GM21367 (cell line): ENCODE measurements around the gene OR2A14.
"Not testable (repeated sequence)": the region's sequence is repeated elsewhere in the genome, so short reads cannot be mapped to it uniquely, and the experiment has no call there.

Experiments
- ATAC-seq: cut with Tn5 transposase; IDR thresholded peaks from one replicate; pipeline ENCODE4 v1.9.1; 2021; ENCODE audit not compliant: unreplicated experiment

Gene OR2A14, protein sequence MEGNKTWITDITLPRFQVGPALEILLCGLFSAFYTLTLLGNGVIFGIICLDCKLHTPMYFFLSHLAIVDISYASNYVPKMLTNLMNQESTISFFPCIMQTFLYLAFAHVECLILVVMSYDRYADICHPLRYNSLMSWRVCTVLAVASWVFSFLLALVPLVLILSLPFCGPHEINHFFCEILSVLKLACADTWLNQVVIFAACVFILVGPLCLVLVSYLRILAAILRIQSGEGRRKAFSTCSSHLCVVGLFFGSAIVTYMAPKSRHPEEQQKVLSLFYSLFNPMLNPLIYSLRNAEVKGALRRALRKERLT

DNA sequence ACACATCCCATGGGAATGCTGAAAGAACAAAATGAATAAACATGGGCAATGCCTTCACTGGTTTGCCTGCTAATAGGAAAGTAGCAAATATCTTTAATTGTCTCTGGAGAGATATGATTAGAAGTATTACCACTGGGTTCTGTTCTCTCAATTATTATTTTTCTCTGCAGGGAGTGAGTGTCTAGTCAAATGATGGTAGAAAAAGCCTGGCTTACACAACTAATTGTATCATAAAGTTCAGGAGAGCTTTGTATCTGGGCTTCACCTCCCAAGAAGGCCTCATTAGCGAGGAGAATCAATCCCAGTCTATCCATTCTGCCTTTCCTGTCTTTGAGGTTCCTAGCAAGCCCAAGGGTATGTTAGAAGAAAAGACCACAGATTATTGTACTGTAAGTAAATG lies at the start of gene OR2A14:
TSS of gene OR2A14 (plus strand) at position 301 of the 400 bp plus-strand sequence. CDS start 5,937 bp downstream, outside the sequence.
- no peak for ATAC-seq

DNA sequence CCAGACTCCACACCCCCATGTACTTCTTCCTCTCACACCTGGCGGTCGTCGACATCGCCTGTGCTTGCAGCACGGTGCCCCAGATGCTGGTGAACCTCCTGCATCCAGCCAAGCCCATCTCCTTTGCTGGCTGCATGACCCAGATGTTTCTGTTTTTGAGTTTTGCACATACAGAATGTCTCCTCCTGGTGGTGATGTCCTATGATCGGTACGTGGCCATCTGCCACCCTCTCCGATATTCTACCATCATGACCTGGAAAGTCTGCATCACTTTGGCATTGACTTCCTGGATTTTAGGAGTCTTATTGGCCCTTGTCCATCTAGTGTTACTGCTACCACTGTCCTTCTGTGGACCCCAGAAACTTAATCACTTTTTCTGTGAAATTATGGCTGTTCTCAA lies 48.6 kb upstream of the OR2A14 start:
- no peak for ATAC-seq

DNA sequence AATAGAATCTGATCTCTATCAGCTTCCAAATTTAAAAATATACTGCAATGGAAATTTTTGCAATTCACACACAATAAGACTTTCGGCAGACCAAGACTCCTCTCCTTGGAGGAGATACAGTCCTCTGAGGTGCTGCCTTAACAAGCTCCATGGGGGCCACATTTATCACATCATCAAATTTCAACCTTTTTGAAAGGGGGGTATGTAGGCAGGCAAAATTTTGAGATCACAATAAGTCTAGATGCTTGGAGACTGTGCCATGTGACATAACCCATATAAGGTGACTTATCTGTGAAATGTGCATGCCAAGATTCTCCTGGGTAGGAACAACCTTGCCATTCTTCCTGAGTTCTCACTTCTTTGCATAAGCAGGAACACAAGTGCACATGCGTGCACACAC lies 37.0 kb upstream of the OR2A14 start, which contains the start of gene OR2A12:
TSS of gene OR2A12 (plus strand) at position 301 of the 400 bp plus-strand sequence. CDS start 8,830 bp downstream, outside the sequence.
- ATAC-seq: no peak

DNA sequence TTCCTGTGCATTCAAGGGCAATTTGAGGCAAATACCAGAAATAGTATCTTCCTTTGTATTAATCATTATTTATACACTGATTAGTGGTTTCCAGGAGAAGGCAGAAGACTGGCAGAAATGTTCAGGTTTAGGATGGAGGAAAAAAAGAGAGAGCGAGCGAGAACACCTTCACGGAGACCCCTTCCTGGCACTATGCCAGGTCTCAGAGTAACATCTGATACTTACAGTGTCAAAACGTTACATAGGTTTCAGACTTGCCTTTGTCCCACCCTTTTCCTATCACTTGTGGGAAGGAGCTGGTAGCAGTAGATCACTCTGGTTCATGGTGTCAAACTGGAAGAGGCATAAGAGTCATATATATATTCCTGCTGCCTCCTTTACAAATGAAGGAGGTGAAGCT lies 36.2 kb upstream of the OR2A14 start:
- no peak for ATAC-seq

DNA sequence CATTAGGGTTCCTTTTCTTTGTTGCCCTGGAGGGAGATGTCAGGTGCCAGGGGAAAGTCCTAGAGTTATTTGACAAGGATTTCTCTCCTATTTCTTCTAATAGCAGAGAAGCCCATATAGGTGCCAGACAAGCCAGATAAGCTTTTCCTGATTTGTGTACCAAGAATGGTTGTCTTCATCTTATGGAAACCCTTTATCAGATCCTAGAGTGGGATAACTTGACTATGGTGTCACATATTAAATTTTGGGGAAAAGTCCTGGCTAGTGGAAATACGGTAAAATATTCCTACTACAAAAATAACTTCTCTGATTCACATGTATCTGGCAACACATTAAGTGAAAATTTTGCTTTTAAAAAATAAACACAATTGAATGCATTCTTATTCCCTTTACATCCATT lies 35.7 kb upstream of the OR2A14 start:
- ATAC-seq: no peak

DNA sequence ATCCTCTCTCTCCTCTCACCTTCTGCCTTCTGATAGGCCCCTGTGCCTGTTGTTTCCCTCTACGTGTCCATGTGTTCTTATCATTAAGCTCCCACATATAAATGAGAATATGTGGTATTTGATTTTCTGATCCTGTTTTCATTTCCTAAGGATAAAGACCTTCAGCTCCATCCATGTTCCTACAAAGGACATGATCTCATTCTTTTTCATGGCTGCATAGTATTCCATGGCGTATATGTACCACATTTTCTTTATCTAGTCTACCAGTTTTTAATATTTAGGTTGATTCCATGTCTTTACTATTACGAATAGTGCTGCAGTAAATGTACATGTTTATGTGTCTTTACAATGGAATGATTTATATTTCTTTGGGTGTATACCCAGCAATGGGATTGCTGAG lies 32.3 kb upstream of the OR2A14 start:
- no peak for ATAC-seq

DNA sequence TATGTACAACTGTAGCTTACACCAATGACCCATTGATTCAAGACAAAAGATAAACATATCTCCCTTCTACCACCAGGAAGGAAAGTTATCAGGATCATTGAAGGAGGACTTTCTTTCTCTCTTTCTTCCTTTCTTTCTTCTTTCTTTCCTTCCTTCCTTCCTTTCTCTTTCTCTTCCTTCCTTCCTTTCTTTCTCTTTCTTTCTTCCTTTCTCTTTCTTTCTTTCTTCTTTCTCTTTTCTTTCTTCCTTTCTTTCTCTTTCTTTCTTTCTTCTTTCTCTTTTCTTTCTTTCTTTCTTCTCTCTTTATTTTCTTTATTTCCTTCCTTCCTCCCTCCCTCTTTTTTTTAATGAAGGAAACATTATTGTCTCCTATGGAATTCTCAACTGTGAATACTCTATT lies 24.2 kb upstream of the OR2A14 start:
- ATAC-seq: no peak

DNA sequence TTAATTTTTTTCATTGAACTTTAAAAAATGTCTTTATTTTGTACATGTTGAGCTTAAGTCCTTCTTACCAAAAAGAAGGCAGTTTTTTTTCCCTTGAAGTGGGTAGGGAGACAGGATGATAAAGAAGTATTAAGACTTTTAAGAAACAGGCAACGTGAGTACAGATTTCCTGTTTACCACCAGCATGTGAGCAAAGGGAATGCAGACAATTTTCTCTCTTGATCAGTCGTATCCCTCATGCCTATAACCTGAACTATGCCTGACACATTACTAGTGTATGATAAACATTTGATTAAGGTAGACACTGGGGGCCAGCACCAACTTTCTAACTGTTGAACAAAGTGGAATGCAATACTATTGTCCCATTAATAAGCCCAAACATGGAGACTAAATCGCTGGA lies 22.4 kb upstream of the OR2A14 start:
- ATAC-seq: no peak

DNA sequence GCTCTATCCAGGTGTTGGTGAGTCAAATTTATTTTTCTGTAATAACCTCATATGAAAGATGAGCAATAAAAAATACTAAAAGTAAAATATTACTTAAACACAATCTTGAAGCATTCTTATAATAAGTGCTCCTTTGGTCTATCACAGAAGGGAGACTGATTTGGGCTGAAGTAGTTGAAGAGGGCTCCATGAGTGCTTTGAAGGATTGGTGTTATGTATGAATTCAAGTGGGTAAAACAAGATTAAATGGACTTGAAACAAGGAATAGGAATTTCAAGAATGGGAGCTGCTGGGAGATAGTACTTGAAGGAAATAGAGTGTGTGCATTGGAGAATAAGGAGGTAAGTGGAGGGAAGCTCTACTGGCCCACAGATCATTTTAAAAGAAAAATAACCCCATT lies 20.9 kb upstream of the OR2A14 start:
- ATAC-seq: no peak

DNA sequence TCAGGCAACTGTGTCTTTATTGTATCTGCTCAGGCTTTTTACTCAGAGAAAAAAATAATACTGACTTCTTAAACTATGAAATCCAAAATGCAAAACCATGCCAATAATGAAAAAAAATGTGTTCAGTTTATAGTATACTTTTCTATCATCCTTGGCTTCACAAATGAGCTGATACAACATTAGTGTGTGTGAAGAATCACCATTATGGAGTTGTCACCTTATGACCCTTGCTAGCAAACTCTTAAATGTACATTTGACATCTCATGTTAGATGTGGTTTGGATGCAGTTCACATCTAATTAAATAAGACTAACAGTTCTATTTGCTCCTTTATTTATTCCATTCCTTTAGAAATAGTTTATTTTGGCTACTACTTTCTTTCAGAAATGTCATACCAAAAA lies 17.8 kb upstream of the OR2A14 start:
- ATAC-seq: no peak

DNA sequence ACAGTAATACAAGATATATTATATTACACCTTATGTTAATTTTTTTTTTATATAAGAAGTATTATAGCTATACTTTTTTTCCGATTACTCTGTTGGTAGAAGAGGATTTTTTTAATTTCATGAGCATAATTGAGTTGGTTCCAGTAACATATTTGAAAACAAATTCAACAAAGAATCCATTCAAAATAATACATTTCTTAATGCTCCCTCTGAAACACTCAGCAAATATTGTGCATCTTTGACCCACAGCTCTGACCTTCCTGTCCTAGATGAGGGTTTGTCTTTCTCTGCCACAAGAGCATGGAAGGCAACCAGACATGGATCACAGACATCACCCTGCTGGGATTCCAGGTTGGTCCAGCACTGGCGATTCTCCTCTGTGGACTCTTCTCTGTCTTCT lies 13.7 kb upstream of the OR2A14 start, which contains the start of gene OR2A2:
TSS of gene OR2A2 (plus strand) at position 301 of the 400 bp plus-strand sequence. CDS start at position 301, 0 bp downstream.
- no peak for ATAC-seq

DNA sequence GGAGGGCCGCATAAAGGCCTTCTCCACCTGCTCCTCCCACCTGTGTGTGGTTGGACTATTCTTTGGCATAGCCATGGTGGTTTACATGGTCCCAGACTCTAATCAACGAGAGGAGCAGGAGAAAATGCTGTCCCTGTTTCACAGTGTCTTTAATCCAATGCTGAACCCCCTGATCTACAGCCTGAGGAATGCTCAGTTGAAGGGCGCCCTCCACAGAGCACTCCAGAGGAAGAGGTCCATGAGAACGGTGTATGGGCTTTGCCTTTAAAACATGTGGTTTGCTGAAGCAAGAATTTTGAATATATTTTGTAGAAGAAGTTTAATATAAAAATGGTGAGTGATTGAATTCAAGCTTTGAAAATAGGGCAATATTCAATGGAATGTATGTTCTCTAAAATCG lies 12.7 kb upstream of the OR2A14 start:
- ATAC-seq: no peak

DNA sequence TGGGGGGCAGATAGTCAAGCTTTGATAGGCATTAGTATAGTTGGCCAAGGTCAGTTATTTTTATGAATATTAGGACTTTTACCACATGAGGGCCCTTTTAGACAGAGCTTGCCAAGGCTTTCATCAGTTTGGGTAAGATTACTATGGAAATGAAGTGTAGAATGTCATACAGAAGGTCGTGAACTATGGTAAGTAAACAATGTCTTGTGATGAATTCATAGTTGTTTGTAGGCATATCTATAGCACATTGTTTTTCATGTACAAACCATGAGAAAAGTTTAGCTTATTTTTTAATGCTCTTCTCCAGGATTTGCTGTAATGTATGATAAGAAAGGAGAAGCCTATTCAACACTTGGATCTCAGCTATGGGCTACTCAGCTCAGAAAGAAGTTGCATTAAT lies 9.3 kb upstream of the OR2A14 start:
- ATAC-seq: no peak

DNA sequence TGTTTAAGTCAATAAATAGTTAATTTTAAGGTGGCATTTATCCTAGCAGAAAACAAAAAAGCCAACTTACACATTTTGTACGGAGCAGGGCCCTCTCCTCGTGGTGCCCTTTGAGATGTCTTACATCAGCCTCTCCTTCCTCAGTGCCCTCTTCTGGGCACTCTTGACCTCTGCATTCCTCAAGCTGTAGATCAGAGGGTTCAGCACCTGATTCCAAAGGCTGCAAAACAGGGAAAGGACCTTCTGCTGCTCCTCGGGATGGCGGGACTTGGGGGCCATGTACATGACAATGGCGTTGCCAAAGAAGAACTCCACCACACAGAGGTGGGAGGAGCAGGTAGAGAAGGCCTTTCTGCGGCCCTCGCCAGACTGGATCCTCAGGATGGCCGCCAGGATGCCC lies 4.6 kb upstream of the OR2A14 start:
- no peak for ATAC-seq

DNA sequence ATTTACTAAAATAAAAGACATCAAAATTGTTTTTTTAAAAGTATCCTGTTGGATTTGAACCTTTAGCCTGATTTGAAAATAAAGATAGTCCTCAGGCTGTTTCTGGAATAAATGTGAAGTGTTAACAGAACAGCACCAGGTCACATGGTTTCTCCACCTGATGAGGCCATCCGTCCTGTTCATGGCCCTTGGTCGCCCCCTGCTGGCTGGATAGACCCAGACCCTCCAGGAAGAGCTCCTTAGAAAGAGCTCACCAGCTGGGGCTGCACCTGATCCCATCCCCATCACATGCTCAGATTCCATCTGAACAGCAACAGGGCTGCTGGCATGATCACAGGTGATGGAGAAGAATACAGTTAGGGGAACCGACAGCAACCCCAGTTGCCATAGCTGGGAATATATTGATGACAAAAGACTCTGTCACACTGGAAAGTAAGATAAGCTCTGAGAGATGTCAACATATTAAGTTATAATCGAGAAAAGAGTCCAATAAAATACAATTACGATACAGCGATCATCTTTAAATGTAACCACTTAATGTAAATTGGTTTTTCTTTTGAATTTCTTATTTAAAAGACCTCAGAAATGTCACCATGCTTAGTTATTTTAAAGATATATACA lies 4.8 kb downstream of the OR2A14 start:
- ATAC-seq: peak; percentile 100

DNA sequence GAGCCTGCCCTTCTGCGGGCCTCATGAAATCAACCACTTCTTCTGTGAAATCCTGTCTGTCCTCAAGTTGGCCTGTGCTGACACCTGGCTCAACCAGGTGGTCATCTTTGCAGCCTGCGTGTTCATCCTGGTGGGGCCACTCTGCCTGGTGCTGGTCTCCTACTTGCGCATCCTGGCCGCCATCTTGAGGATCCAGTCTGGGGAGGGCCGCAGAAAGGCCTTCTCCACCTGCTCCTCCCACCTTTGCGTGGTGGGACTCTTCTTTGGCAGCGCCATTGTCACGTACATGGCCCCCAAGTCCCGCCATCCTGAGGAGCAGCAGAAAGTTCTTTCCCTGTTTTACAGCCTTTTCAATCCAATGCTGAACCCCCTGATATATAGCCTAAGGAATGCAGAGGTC lies 6.6 kb downstream of the OR2A14 start:
- not testable (repeated sequence) for ATAC-seq

DNA sequence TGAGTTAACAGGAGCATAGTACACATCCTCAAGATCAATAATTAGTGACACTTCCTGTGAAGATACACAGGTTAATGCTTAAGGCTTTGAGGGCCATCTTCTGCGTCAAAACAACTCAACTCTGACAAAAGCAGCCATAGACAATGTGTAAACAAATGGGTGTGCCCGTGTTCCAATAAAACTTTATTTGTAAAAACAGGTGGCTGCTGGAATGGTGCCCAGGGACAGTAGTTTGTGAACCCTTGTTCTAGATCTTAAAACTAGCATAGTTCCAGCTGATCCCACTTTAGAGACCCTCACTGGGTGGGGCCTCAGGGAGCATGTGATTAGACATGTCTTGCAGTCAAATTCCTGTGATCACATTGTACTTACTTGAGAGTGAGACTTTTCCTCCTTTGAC lies 7.8 kb downstream of the OR2A14 start:
- no peak for ATAC-seq

DNA sequence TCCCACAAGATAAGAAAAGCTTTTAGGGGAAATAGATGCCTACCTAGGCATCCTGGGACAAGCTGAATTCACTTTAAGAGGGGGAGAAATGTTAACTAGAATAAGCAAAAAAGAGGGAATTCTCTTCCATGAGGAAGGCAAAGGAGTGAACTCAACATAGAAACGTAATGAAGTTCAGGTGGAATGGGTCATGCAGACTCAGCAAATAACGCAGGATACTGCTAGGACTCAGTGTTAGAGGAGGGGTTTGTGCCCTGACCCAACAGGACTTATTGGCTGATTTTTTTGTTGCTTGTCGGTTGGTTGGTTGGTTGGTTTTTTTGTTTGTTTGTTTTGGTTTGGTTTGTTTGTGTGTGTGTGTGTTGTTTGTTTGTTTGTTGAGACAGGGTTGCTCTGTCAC lies 9.3 kb downstream of the OR2A14 start:
- no peak for ATAC-seq

DNA sequence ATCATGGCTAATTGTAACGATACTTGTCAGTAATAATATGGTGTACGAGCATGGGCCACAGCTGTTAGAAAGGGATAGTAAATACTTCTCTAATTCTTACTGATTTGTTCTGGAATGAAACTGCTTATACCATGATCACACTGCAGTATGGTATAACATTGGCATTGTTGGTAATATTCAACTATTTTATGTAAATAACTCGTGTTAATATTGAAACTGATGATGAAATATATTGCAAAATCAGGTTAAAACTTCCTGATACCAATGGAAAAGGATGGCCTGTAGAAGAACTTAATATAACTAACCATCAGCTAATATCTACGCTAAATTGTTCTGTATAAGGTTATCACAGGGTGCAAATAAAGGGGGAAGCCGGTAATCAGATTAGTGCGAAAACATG lies 10.3 kb downstream of the OR2A14 start:
- ATAC-seq: no peak

DNA sequence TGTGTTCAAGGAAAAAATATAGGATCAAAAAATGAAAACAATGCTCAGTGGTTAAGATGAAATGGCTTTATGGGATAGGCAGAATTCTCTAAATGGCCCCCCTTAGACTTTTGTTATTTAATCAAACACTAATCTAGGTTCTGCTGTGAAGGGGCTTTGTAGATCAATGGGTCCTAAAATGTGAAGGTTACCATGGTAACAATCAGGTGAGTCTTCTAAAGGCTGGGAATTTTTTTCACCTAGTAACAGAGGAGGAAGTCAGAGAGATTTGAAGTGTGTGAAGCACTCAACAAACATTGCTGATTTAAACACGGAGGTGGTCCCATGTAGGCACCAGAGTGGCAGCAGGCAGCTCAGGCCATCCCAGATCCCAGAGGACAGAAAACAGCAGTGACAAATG lies 11.1 kb downstream of the OR2A14 start:
- no peak for ATAC-seq

DNA sequence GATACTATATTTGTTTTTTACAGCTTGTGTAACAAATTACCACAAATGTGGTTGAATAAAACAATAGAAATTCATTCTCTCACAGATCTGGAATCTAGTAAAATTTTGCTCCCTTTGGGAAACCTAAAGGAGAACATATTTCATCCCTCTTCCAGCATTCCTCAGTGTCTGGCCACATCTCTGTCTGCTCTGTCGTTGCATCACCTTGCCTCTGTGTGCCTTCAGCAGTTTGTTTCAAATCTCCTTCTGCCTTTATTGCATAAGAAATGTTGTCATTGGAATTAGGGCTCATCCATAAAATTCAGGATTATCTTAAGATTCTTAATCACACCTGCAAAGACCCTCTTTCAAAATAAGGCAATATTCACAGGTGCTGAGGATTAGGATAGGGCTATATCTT lies 14.5 kb downstream of the OR2A14 start:
- ATAC-seq: no peak

DNA sequence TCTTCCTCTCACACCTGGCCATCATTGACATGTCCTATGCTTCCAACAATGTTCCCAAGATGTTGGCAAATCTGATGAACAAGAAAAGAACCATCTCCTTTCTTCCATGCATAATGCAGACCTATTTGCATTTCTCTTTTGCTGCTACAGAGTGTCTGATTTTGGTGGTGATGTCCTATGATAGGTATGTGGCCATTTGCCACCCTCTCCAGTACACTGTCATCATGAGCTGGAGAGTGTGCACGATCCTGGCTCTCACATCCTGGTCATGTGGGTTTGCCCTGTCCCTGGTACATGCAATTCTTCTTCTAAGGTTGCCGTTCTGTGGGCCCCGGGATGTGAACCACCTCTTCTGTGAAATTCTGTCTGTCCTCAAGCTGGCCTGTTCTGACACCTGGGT lies 19.2 kb downstream of the OR2A14 start:
- ATAC-seq: no peak

DNA sequence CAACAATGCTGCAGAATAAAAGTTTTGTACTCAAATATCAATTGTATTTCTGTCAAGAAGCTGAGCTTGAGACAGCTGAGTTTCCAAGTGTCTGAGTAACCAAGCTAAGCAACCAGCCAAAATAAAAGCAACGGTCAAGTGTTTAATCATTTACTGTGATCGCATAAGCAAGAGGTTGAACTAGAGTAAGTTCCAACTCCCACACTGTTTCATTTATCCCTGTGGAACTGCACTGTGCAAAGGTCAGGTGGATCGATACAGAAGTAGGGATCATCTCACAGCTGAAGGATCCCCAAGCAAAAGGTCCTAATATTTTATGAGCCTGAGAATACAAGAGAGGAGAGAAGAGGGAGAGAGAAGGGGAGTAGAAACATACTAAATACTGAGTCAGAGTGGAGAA lies 21.4 kb downstream of the OR2A14 start:
- no peak for ATAC-seq
